Uterus (tissue), 4 donors: ENCODE data around the gene DCP1B. TPM values are rescaled to one million over a fixed set of nuclear protein-coding genes. Genes with fewer than 3 reads are reported as not detected.

Experiments used
- DNase-seq, 2 donors: peaks; one replicate each; pipeline ENCODE4 v3.0.0-alpha.2; 2019 to 2020
- H3K27ac ChIP-seq, 2 donors: fragments of 200-600 bp; sonication (generic); 1 replicate in 1 of 2; 2 replicates in 1 of 2; pipeline ENCODE4 v1.5.1; 2016 to 2018
- H3K27me3 ChIP-seq, 2 donors: fragments of 200-600 bp; sonication (generic); one replicate each; pipeline ENCODE4 v1.5.1; 2018 to 2019; ENCODE audit warnings: control low read depth in 1 of 2
- H3K36me3 ChIP-seq, 2 donors: fragments of 200-600 bp; sonication (generic); one replicate each; pipeline ENCODE4 v1.5.1; 2019; ENCODE audit warnings: control low read depth in 1 of 2
- H3K4me1 ChIP-seq, 2 donors: fragments of 200-600 bp; sonication (generic); one replicate each; pipeline ENCODE4 v1.5.1; 2018 to 2019; ENCODE audit warnings: control low read depth in 1 of 2
- H3K4me3 ChIP-seq, 2 donors: fragments of 200-600 bp; sonication (generic); 1 replicate in 1 of 2; 2 replicates in 1 of 2; pipeline ENCODE4 v1.5.1; 2018 to 2019; ENCODE audit warnings: mild to moderate bottlenecking in 1 of 2
- H3K9me3 ChIP-seq, 2 donors: fragments of 200-600 bp; sonication (generic); one replicate each; pipeline ENCODE4 v1.5.1; 2019; ENCODE audit warnings: control low read depth in 1 of 2
- POLR2A ChIP-seq, 2 donors: fragments of 450-650 bp; IDR thresholded peaks; one replicate each; pipeline ENCODE4 v1.6.1; 2016; ENCODE audit warnings: antibody characterized with exemption in 2 of 2, mild to moderate bottlenecking in 1 of 2, moderate library complexity in 1 of 2
- intact Hi-C: fragments of 100-400 bp; cut with DNase I; formaldehyde crosslinking; loops from one replicate; pipeline ENCODE4 v1.15.1; 2023; ENCODE audit warnings: low total_unique reads
- total RNA-seq, 4 donors: library from RNA; depleted of rRNA in 3 of 4; stranded (reverse); fragments of >200 nt in 3 of 4; gene quantifications; one replicate each; pipeline versions ENCODE4 v1.1.0 to v1.2.4, GENCODE V29; 2014 to 2023
- TF ChIP-seq, protein P1 (sequence below), 4 experiments: fragments of 200-600 bp in 2 of 4; fragments of 450-650 bp in 2 of 4; sonication (generic) in 2 of 4; IDR thresholded peaks; one replicate each; pipeline ENCODE4 v1.5.1; 2016 to 2019; ENCODE audit warnings: antibody characterized with exemption in 4 of 4, mild to moderate bottlenecking in 2 of 4, moderate library complexity in 1 of 4
- donor health status: DM: yes; HTN: yes; CAD: no.

DCP1B gene
- total RNA-seq, 4 donors from 2014 or later: 13.6 to 34.4 (median 20.7) TPM

DNA sequence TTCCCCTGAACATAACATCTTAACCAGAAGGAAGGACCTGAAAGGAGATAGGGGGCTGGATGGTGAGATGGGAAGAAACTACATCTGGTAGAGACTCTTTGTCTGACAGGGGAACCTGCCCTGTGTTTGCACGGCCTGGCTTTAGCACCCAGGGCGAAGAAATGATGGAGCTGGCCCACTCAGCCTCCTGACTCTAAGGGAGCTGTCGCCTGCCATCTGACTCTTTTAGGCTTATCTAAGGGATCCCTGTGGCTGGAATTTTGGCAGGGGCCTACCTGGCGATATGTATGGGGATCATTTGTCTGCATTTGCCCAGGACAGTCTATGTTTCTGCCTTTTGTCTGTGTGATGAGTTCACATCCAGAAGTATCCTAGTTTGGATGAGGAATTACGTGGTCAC, 70.2 kb downstream of the DCP1B start:
- H3K27me3 ChIP-seq: no peaks in the 10 kb centered on the region
- no peaks in the 10 kb centered on the region for H3K9me3 ChIP-seq
- no peaks in the 10 kb centered on the region for H3K36me3 ChIP-seq
- H3K27ac ChIP-seq: peak overlapping the region in 1 of 2 donors; percentile 13
- TF ChIP-seq, protein P1, sequence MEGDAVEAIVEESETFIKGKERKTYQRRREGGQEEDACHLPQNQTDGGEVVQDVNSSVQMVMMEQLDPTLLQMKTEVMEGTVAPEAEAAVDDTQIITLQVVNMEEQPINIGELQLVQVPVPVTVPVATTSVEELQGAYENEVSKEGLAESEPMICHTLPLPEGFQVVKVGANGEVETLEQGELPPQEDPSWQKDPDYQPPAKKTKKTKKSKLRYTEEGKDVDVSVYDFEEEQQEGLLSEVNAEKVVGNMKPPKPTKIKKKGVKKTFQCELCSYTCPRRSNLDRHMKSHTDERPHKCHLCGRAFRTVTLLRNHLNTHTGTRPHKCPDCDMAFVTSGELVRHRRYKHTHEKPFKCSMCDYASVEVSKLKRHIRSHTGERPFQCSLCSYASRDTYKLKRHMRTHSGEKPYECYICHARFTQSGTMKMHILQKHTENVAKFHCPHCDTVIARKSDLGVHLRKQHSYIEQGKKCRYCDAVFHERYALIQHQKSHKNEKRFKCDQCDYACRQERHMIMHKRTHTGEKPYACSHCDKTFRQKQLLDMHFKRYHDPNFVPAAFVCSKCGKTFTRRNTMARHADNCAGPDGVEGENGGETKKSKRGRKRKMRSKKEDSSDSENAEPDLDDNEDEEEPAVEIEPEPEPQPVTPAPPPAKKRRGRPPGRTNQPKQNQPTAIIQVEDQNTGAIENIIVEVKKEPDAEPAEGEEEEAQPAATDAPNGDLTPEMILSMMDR (IDR thresholded peaks at IDR 0.05): no peak
- no peak for TF ChIP-seq POLR2A (IDR thresholded peaks at IDR 0.05)
- no peak overlapping the region for H3K4me3 ChIP-seq
- peak in 1 of 2 donors; percentile 8 for DNase-seq
- peaks cover 5 to 9% of the 10 kb centered on the region in 2 donors for H3K4me1 ChIP-seq
- intact Hi-C loops: loop anchor here (10.0 kb wide), 1 partner anchor 101 kb away; no protein-coding TSS in a partner anchor

DNA sequence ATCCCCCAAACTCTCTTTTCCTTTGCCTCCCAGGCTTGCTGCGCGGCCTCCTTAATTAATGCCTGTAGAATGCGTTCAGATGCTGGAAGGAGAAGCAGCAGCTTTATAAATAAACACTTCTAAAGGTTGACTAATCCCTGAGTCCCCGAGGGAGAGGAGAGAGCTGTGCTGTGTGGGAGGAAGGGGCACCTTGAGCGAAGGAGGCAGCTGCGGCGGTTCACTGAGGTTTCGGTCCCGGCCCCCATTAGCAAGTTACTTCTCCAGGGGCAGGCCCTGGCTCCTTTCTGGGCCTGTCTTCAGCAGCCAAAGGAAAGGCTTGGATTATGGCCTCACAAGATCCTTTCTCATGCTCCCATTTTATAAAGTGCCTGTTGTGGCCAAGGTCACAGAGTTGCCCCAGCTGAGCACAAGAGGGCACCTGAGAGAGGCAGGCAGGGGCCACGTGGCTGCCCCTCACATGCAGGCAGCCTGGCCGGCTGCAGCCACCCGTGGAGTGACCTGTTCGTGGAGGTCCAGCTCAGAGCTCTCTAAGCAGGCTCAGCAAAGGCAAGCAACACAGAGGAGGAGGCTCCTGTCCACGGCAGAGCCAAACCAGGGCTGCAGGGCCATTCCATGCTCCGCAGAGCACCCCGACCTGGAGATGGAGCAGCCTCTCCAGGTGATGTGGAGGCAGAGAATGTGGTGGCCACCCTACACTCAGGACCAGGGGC, 70.8 kb downstream of the DCP1B start:
- intact Hi-C loops: loop anchor here (10.0 kb wide), 1 partner anchor 101 kb away; no protein-coding TSS in a partner anchor
- no peaks in the 10 kb centered on the region for H3K27me3 ChIP-seq
- H3K9me3 ChIP-seq: no peaks in the 10 kb centered on the region
- peak in 1 of 2 donors; percentile 18 for DNase-seq
- TF ChIP-seq POLR2A (IDR thresholded peaks at IDR 0.05): no peak
- TF ChIP-seq, protein P1 (IDR thresholded peaks at IDR 0.05): no peak
- peak overlapping the region in 1 of 2 donors; percentile 13 for H3K27ac ChIP-seq
- peaks cover 5 to 9% of the 10 kb centered on the region in 2 donors for H3K4me1 ChIP-seq
- H3K4me3 ChIP-seq: no peak overlapping the region
- H3K36me3 ChIP-seq: no peaks in the 10 kb centered on the region

DNA sequence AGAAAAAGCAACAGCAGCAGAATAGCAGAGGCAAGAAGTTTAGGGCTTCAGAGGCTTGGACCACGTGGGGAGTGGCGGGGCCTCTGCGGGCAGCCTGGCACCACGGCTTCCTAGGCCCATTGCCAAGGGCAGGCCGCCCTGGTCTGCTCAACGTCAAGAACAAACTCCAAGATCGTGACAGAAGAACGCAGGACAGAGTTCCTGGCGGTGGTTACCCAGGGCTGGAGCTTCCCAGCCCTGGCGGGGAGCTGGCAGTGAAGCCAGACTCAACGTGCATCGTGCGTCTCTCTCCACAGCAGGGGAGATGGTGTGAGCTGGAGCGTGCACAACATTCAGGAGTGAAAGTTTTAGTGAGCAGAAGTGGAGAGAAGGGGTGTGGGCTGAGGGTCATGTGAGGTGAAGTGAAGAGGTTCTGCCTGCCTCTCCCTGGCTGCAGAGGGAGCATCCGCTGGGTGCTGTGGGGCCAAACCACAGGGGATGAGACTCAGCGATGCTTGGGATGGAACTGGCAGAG, 71.9 kb downstream of the DCP1B start:
- no peaks in the 10 kb centered on the region for H3K27me3 ChIP-seq
- H3K4me3 ChIP-seq: no peak overlapping the region
- peak; percentile 47 to 63 for DNase-seq
- H3K27ac ChIP-seq: no peak overlapping the region
- intact Hi-C loops: loop anchor here (10.0 kb wide), 1 partner anchor 102 kb away; no protein-coding TSS in a partner anchor
- H3K36me3 ChIP-seq: no peaks in the 10 kb centered on the region
- H3K4me1 ChIP-seq: peaks cover 5 to 9% of the 10 kb centered on the region in 2 donors
- TF ChIP-seq, protein P1 (IDR thresholded peaks at IDR 0.05): no peak
- TF ChIP-seq POLR2A (IDR thresholded peaks at IDR 0.05): no peak
- no peaks in the 10 kb centered on the region for H3K9me3 ChIP-seq

DNA sequence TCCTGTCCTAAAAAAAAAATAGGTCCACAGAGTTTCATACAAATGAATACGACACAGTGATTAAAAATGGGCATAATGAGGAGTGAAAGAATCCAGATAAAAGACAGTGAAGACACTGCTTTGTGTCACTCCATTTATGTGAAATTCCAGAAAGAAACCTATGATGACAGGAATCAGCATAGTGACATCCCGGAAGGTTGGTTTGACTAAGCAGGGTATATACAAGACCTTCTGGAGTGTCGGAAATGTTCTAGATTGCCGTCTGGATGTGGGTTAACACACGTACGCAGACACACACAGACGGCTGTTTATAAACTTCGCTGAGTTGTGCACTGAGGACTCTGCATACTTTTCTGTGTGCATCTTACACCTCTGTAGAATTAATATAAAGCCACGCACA, 72.6 kb downstream of the DCP1B start:
- no peaks in the 10 kb centered on the region for H3K27me3 ChIP-seq
- no peaks in the 10 kb centered on the region for H3K9me3 ChIP-seq
- H3K36me3 ChIP-seq: no peaks in the 10 kb centered on the region
- no peak overlapping the region for H3K4me3 ChIP-seq
- intact Hi-C loops: loop anchor here (10.0 kb wide), 1 partner anchor 103 kb away; no protein-coding TSS in a partner anchor
- DNase-seq: no peak
- no peak for TF ChIP-seq POLR2A (IDR thresholded peaks at IDR 0.05)
- H3K27ac ChIP-seq: no peak overlapping the region
- peaks cover 5 to 9% of the 10 kb centered on the region in 2 donors for H3K4me1 ChIP-seq

DNA sequence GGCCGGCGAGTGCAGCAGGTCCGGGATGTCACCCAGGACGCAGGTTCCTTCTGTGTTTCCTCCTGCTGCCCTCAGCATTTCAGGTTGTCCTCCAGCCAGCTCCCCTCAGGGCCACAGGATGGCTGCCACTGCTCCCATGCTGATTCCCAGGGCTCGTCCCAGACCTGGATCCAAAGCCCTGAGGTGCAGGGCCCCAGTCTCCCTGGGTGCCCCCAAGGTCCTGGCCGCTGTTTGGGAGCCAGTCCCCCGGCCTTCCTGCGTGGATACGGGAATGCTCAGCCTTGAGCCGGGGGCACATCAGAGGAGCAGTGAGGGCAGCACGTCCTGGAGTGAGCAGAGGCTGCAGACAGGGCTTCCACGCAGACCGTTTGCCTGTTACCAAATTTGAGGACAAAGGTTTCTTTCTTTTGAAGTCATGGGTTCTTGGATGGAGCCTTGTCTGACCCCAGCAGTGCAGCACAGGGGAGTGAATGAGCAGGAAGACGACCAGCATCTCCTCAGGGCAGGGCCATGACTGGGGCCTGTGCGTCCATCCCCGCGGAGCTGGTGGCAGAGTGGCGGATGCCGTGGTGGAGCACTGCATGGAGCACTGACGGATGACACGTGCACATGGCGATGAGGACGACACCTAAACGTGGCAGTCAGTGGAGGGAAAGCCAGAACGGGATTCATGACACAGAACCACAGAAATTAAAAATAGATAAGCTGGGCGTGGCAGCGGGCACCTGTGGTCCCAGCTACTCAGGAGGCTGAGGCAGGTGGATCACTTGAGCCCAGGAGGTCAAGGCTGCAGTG, 73.3 kb downstream of the DCP1B start:
- peaks cover 5 to 9% of the 10 kb centered on the region in 2 donors for H3K4me1 ChIP-seq
- peak; percentile 4 to 12 for DNase-seq
- H3K9me3 ChIP-seq: no peaks in the 10 kb centered on the region
- H3K27me3 ChIP-seq: no peaks in the 10 kb centered on the region
- H3K27ac ChIP-seq: no peak overlapping the region
- intact Hi-C loops: loop anchor here (10.0 kb wide), 1 partner anchor 104 kb away; no protein-coding TSS in a partner anchor
- no peak overlapping the region for H3K4me3 ChIP-seq
- TF ChIP-seq, protein P1 (IDR thresholded peaks at IDR 0.05): no peak
- no peak for TF ChIP-seq POLR2A (IDR thresholded peaks at IDR 0.05)
- H3K36me3 ChIP-seq: no peaks in the 10 kb centered on the region
